DND-41 (cell line): ENCODE results near the gene SYT6.

Experiments used
- CTCF ChIP-seq: IDR thresholded peaks from 2 replicates; pipeline ENCODE4 v1.5.1; 2012; ENCODE audit warnings: borderline replicate concordance, low read length, moderate library complexity, mild to moderate bottlenecking; ENCODE audit not compliant: poor library complexity, severe bottlenecking; ENCODE audit errors: extremely low read depth
- EZH2 ChIP-seq: IDR thresholded peaks from 3 replicates; pipeline ENCODE4 v1.6.1; 2012; ENCODE audit warnings: borderline replicate concordance, low read depth, mild to moderate bottlenecking, moderate library complexity, low read length, inconsistent platforms; ENCODE audit not compliant: severe bottlenecking

DNA sequence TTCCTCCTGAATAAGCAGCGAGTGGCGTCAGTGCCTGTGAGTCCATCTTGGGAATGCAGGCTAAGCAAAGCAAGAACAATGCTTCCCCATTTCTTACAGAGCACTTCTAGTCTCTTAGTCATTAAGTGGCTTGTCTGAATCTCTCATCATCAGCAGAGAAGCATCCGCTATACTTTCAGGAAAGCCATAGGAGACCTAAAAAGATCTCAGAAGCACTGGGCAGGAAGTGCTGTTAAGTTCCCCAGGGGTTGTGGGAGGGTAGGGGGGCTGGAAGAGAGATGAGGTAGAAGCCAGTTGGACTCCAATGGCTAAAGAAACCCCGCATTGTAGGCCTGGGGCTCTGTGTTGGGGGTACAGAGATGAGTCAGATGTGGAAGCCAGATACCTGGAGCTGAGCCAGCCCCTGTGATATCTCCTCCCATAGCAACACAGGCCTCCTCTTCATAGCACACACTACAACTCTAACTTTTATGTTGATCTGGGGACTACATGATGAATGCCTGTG, 44.9 kb downstream of the SYT6 start:
- TF ChIP-seq CTCF (no peak), EZH2 (no peak)
